PFSK-1 (cell line): Measurements from ENCODE around the gene AOC2. TPM values are rescaled to one million over a fixed set of nuclear protein-coding genes. Genes with fewer than 3 reads are reported as not detected.

Source experiments
- FOXP2 ChIP-seq: optimal IDR thresholded peaks from 2 replicates; pipeline ENCODE3; 2011; ENCODE audit warnings: borderline replicate concordance, control low read depth, inconsistent platforms; ENCODE audit not compliant: insufficient read depth; ENCODE audit errors: extremely low read length, extremely low read depth
- POLR2AphosphoS5 ChIP-seq: IDR thresholded peaks from 2 replicates; pipeline ENCODE4 v1.6.1; 2012; ENCODE audit warnings: low read depth, mild to moderate bottlenecking, control low read depth, low read length, moderate library complexity
- REST ChIP-seq, 2 experiments: IDR thresholded peaks; 2 replicates each; pipeline versions ENCODE4 v1.6.1 to v1.8.0; 2011 to 2012; ENCODE audit warnings: low read depth in 2 of 2, low read length in 2 of 2, control low read depth in 1 of 2, inconsistent platforms in 1 of 2, mild to moderate bottlenecking in 1 of 2, moderate library complexity in 1 of 2; ENCODE audit not compliant: insufficient read depth in 1 of 2
- SIN3A ChIP-seq: IDR thresholded peaks from 2 replicates; pipeline ENCODE4 v1.6.1; 2012; ENCODE audit warnings: mild to moderate bottlenecking, low read length, moderate library complexity, borderline replicate concordance; ENCODE audit not compliant: insufficient read depth
- TAF1 ChIP-seq: IDR thresholded peaks from 2 replicates; pipeline ENCODE4 v1.6.1; 2012; ENCODE audit warnings: low read length, control low read depth, borderline replicate concordance; ENCODE audit not compliant: insufficient read depth
- polyA plus RNA-seq: library from polyadenylated mRNA; unstranded; fragments of >200 nt; gene quantifications from one replicate; pipeline ENCODE4 v1.2.1, GENCODE V29; 2012; ENCODE audit warnings: low read depth, missing spikeins; ENCODE audit not compliant: insufficient read length

AOC2 gene
- 2.1 TPM for polyA plus RNA-seq

GRCh38 chr17:42844271-42844670 is at the start of gene AOC2:
TSS of gene AOC2 (plus strand) at chr17:42844580. CDS start at chr17:42844627, 47 bp downstream.
- TF ChIP-seq REST (IDR thresholded peaks at IDR 0.05; ENCODE audit: insufficient read depth in 1 of 2, low read depth in 2 of 2, low read length in 2 of 2) (no peak), TAF1 (no peak), FOXP2 (no peak), SIN3A (no peak), POLR2AphosphoS5 (no peak; the same call in none of the 2 replicates)

GRCh38 chr17:42795061-42795460 is 49.3 kb upstream of the AOC2 start:
- TF ChIP-seq SIN3A, result no peak
- no peak for TF ChIP-seq POLR2AphosphoS5
- no peak for TF ChIP-seq TAF1

DNA sequence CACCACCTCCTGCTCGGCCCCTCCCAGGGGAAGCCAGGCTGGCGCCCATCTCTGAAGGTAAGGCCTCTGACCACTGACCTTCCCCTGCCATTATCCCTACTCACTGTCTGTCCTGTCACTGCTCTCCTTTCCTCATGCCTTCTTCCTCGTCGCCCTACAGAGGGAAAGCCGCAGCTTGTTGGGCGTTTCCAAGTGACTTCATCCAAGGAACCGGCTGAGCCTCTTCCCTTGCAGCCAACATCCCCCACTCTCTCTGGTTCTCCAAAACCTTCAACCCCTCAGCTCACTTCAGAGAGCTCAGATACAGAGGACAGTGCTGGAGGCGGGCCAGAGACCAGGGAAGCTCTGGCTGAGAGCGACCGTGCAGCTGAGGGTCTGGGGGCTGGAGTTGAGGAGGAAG is 48.9 kb upstream of the AOC2 start:
- no peak for TF ChIP-seq TAF1

DNA sequence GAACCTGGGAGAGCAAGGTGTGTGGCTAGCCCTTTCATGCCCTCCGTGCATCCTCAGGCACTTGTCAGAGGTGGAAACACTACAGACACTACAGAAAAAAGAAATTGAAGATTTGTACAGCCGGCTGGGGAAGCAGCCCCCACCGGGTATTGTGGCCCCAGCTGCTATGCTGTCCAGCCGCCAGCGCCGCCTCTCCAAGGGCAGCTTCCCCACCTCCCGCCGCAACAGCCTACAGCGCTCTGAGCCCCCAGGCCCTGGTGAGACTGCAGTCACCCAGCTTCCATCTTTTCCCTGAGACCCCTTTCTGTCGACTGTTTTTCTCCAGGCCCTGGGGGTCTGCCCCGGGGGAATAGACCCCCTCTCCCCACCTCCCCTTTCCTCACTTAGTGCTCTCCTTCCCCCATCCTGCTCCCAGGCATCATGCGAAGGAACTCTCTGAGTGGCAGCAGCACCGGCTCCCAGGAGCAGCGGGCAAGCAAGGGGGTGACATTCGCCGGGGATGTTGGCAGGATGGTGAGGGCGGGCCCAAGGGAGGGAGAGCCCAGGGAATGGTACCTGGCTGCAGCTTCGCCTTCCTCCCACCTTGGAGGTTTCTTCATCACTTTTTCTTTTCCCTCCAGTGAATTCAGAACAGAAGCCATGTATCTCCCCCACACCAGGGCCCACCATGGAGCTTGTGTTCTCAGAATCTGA is 48.2 kb upstream of the AOC2 start:
- no peak for TF ChIP-seq TAF1
- TF ChIP-seq SIN3A, result no peak
- no peak for TF ChIP-seq REST (IDR thresholded peaks at IDR 0.05; ENCODE audit: insufficient read depth in 1 of 2, low read depth in 2 of 2, low read length in 2 of 2)
- TF ChIP-seq FOXP2, result no peak
- no peak for TF ChIP-seq POLR2AphosphoS5

DNA sequence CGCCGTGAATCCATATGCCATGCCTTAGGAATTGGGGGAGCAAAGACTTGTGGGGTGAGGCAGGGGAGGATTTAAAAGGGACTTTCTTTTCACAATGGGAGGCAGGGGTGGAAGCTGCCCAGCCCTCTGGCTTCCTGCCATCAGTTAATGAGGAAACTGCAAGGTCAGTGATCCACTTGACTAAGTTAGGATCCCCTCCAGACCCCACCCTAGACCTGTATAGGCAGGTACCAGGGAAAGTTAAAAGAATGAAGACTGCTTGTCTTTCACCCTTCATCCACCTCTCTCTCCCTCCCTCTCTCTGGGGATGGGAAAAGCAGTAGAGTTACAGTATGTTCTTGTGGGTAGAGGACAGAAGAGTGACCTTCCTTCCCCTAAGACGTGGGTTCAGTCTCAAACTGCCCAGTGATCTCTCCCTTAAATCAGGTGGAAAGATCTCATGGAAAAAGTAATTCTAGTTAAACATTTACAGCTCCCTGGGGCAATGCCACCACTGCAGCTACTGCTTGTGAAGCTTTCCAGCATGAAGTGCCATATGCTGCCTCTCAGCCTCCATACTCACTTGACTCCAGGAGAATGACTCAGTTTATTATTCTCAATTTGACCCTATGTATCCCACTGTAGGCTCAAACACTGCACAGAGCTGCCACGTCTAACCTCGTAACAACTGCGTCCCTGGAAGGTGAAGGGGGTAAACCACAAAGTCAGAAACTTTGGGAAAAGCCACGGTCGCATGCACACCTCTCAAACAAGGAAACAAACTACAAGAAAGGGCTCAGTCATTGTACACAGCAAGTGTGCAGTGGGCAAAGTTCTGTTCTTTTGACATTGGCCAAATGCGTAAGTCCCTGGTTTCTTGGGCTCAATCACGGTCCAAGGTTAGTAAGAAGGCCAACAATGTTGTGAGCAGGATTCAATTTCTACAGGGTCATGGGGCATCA is 47.0 kb upstream of the AOC2 start:
- TF ChIP-seq SIN3A (no peak), FOXP2 (no peak), REST (IDR thresholded peaks at IDR 0.05; ENCODE audit: insufficient read depth in 1 of 2, low read depth in 2 of 2, low read length in 2 of 2) (no peak), POLR2AphosphoS5 (no peak), TAF1 (no peak)

DNA sequence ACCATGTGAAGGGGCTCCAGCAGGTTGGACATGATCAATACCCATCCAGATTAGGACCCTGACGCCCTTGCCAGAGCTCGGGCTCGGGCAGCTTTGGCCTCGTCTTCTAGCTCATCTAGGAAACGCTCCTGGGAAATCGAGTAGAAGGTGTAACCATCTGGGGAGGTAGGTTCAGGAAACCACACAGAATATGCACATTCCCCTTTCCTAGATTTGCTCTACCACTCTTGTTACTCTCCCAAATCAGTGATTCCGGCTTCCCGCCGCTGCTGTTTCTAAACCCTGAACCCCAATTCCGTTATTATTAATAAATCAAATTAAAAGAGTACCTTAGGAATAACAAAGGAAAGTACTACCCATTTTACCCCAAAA is 46.4 kb upstream of the AOC2 start:
- no peak for TF ChIP-seq TAF1
- TF ChIP-seq FOXP2, result no peak
- no peak for TF ChIP-seq REST (IDR thresholded peaks at IDR 0.05; ENCODE audit: insufficient read depth in 1 of 2, low read depth in 2 of 2, low read length in 2 of 2)
- TF ChIP-seq POLR2AphosphoS5, result no peak
- no peak for TF ChIP-seq SIN3A
